ENCODE data around the gene KDM6B. TPM values are rescaled to one million over a fixed set of nuclear protein-coding genes. Genes with fewer than 3 reads are reported as not detected.

Gene KDM6B
- total and polyA plus RNA-seq, 9 of the 15 experiments (the other 6 are each of a cell fraction or from before 2014, with no cell fraction given) = 0.01 to 22.9 (median 2.2) TPM

GRCh38 chr17:7838090-7839075, 4.4 kb downstream of the KDM6B start (continued):
- no peak for TF ChIP-seq GMEB1 (CRISPR knock-in tag; IDR thresholded peaks at IDR 0.05)
- TF ChIP-seq ZFX (CRISPR knock-in tag; IDR thresholded peaks at IDR 0.05) = peak; percentile 32; the same call in 1 of the 2 replicates
- no peak for TF ChIP-seq BRD4 (IDR thresholded peaks at IDR 0.05)
- TF ChIP-seq POLR2B (IDR thresholded peaks at IDR 0.05; ENCODE audit: low read depth, partially characterized antibody) = peak; percentile 82
- TF ChIP-seq NCOR1 (IDR thresholded peaks at IDR 0.05) = 0 out of 2 replicates have a peak, but pooled peaks have one; percentile 13
- no peak for TF ChIP-seq CLOCK (CRISPR knock-in tag; IDR thresholded peaks at IDR 0.05; ENCODE audit: borderline replicate concordance)
- TF ChIP-seq RBFOX2 (IDR thresholded peaks at IDR 0.05; ENCODE audit: low read depth, low read length) = peak; percentile 80
- TF ChIP-seq ZFP91 (CRISPR knock-in tag; IDR thresholded peaks at IDR 0.05) = peak; percentile 91
- 0 out of 2 replicates have a peak, but pooled peaks have one; percentile 27 for TF ChIP-seq ARID4B (CRISPR knock-in tag; IDR thresholded peaks at IDR 0.05)
- TF ChIP-seq GTF2E2 (tag; IDR thresholded peaks at IDR 0.05) = 0 out of 2 replicates have a peak, but pooled peaks have one; percentile 43
- TF ChIP-seq FOSL1 (tag; conservative IDR thresholded peaks at IDR 0.05) = no peak
- peak; percentile 43 for TF ChIP-seq RNF2 (IDR thresholded peaks at IDR 0.05)
- no peak for TF ChIP-seq ZC3H4 (CRISPR knock-in tag; IDR thresholded peaks at IDR 0.05; ENCODE audit: borderline replicate concordance)

Data from K562 (cell line).